Measurements from ENCODE around the gene MORC2. TPM values are rescaled to one million over a fixed set of nuclear protein-coding genes. Genes with fewer than 3 reads are reported as not detected.

Gene MORC2
- polyA plus RNA-seq, 3 donors: 34.7 to 37.7 (median 36.8) TPM

DNA sequence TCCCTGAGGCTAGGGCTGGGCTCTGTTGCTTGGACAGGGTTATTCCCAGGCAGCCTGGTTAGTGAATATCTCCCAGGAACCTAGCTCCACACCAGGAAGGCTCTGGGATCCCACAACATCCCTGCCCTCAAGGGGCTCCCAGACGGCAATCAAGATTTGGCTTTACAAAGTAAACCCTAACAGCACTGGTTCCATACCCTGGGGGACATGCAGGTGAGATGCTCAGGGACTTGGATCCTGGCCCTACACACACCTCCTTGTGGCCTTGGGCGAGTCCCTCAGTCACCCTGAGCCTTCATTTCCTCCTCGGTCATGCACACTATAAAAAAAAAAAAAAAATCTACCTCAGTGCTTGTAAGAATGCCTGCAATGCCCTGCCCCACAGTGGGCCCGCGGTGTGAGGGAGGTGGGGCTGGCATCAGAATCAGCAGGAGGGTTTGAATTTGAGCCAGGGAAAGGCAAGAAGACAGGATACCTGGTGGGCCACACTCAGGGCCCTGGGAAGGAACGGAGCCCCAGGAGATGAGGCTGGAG lies 86.3 kb downstream of the MORC2 start:
- DNase-seq (ENCODE audit: extremely low read depth in 1 of 11, low read depth in 9 of 11, low spot score in 4 of 11): no peak

DNA sequence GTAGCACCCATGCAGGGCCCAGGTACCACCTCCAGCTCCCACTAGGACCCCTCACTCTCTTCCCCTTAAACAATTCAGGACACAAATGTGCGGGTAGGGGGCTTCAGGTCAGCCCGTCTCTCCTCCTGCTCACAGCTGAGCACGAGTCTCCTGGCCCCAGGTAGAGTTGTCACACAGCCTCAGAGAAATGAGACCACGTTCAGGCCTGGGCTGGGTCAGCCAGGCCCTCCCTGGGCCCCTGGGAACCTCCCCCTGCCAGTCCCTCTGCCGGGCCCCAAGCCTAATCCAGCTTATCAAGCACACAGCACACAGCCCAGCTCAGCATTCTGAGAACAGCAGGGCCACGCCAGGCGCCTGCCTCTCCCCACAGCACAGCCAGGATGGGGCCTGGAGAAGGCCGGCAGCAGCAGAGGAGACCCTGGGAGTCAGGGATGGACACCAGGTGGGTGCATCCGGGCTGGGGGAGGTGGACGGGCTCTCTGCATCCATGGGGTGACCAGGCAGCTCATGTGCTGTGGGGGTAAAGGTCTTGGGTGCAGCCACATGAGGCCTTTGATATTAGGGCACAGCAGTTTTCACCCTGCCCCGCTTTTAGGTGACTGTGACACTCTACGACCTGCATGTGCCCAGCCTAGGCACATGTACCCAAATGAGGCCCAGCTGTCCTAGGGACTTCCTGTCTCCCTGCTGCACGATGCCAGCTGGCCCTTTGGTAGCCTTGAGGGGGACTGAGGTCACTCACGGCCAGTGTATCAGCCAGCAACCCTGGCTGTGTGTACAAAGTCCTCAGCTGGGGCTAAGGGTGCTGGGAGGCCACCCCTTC lies 87.0 kb downstream of the MORC2 start:
- DNase-seq (ENCODE audit: extremely low read depth in 1 of 11, low read depth in 9 of 11, low spot score in 4 of 11): no peak

DNA sequence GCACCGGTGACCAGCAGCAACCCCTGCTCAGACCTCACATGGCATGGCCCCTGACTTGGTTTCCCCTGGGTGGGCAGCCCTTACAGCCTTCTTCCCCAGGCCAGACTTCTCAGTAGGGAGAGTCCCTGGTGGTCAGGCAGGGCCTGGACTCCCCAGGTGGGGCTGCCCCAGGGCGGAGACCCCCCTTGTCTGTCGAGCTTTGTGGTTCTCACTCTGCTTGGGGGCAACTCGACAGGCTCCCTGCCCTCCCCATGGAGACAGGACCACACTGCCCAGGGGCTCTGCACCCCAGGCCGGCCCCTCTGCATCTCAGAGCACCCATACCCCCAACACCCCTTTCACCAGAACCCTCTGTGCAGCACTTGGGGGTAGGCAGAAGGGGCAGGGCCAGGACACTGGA lies 87.7 kb downstream of the MORC2 start:
- DNase-seq (ENCODE audit: extremely low read depth in 1 of 11, low read depth in 9 of 11, low spot score in 4 of 11): no peak

DNA sequence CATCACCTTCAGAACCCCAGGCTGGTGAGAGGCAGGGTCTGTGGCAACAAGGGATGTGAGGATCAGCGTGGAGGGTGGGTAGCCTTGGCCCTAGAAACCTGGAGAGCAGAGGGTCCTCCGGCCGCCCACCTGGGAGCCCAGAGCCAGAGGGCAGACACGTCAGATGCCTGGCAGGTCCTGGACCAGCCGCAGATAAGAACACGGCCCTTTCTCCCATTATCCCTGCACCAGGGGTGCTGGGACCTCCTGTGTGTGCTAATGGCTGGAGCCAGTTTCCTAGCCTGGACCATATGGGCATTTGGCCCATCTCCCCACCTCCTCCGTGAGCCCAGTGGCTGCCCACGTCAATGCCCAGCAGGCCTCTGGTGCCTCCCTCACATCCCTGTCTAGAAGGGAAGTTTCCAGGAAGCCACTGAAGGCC lies 88.4 kb downstream of the MORC2 start:
- DNase-seq (ENCODE audit: extremely low read depth in 1 of 11, low read depth in 9 of 11, low spot score in 4 of 11): no peak

DNA sequence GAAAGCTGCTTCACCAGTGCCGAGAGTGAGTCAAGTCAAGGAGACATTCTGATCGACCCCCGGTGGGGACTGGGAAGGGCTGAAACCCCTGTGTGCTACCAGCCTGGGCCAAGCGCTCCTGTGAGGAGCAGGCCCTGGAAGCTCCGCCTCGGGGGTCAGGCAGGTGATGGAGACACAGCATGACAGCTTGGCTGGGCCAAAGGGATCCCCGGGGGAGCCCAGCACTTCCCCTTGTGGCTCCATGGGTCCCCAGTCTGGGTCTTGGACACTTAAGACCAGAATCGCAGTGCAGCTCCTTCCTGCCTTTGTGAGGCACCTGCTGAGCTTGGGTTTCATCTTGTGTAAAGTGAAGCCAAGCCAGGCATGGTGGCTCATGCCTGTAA lies 89.2 kb downstream of the MORC2 start:
- DNase-seq (ENCODE audit: extremely low read depth in 1 of 11, low read depth in 9 of 11, low spot score in 4 of 11): no peak

DNA sequence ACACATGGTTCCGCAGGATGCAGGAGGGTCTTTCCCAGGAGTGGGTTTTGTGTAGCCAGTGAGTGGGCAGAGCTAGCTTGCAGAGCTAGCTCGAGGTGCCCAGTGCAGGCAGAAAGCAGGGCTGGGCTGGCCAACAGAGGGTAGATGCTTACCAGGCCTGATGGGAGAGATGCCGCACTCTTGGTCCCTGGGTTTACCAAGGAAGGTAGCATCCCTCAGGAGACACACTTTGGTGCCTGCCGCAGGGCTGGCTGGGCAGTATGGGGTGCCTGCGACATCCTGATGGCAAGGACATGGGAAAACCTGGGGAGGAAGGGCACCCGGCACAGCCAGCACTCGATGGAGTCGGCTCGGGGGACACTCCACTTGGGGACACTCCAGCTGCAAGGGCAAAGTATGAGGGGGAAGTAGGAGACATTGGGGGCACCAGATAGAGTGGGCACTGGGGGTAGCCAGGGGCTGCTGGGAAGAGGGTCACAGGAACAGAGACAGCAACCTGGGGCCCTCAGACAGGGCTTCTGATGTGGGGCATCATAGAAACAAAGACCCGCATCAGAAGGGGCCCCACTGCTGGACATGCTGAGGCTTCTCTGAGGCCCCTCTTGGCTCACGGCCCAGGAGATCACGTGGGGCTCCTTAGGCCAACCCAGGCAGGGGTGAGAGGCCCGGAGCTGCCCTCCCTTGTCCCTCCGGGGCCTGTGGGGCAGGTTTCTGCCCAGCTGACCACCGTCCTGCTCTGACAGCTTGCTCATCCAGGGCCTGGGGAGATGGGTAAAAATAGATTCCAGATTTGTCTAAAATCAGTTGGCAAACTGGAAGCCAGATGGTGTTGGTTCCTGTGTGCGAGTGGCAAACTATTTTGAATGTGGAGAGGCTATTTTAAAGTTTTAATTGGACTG lies 89.8 kb downstream of the MORC2 start:
- no peak for DNase-seq (ENCODE audit: extremely low read depth in 1 of 11, low read depth in 9 of 11, low spot score in 4 of 11)

DNA sequence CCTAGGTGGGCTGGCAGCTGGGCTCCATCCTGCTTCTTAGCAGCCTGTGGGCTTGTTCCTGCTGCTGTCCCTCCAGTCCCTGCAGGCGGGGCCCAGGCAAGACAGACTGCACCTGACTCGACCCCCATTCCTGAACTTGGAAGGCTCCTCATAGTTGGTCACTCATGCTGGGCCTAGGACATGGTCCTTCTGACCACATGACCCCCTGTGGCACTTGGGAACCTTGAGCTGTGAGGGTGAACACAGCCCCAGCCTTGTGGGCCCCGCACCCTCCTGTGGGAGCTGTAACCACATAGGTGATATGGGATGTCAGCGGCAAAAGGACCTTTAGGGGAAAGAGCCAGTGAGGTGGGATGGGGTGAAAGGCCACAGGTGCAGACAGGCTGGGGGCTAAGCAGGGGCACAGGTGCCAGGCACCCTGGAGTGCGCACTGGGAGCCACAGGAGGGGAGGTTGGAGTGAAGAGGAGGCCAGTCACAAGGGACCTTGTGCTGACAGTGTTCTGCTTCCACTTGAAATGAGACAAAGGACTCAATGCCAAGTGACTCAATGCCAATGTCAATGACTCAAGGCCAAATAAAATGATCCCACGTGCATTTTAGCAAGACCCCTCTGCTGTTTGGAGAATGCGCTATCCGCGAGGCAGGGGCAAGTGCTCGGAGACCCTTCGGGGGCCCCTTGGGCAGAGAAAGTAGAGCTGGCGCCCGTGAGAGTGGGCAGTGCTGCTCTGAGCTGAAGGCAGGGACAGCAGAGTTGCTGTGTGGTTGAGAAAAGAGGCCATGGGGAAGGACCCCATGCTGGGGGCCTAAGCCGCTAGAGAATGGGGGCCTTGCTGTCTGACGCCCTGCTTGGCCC lies 90.7 kb downstream of the MORC2 start:
- DNase-seq (ENCODE audit: extremely low read depth in 1 of 11, low read depth in 9 of 11, low spot score in 4 of 11): no peak

DNA sequence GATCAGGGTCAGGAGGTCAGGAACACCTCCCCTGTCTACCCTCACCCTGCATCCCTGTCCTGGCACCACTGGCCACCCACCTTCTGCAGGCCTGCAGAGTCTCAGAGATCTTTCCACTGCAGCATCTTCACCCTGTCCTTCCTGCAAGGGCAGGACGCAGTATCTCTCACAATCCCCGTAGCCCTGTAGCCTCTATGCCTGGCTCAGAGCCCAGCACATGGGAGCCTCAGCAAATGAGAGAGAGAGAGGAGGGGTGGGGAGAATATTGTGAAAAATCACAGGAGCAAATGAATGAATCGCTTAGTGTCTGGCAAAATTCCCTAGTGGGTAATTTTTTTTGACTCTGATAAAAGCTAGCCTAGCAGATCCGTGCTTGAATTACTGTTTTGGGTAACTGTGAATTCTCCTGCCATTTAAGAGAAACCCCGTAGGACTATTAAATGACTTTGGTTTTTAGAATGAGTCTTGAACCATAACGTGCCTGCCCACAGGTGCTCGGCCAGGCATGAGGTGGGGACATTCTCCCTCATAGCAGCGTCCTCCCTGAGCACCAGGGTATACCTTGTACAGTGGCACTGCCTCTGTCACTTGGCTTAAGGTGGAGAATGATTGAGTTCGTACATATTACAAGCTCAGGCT lies 91.5 kb downstream of the MORC2 start:
- peak in 1 of 11 donors; percentile 23 for DNase-seq (ENCODE audit: extremely low read depth in 1 of 11, low read depth in 9 of 11, low spot score in 4 of 11)

DNA sequence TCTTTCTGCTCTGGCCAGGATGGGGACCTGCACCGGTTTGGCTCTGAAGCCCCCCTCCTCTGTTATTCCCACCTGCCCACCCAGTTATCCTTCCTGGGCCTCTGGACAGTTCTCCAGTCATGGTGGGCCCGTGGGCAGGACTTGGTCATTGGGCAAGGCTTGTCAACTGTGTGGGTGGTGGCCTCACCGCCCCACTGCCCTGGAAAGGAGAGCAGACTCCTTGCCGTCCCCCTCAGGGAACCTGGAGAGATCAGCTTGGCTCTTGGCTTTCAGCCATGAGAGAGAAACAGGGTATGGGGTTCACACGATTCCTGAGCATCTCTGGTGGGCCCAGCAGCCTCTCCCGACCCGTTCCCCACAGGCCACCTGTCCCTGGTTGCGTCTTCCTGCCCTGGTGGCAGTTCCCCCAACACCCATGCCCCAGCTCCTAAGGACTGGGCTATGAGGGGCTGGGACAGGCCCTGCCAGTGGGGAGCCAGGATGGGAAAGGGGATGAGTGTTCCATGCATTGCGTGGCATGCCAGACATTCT lies 92.3 kb downstream of the MORC2 start:
- DNase-seq (ENCODE audit: extremely low read depth in 1 of 11, low read depth in 9 of 11, low spot score in 4 of 11): no peak

DNA sequence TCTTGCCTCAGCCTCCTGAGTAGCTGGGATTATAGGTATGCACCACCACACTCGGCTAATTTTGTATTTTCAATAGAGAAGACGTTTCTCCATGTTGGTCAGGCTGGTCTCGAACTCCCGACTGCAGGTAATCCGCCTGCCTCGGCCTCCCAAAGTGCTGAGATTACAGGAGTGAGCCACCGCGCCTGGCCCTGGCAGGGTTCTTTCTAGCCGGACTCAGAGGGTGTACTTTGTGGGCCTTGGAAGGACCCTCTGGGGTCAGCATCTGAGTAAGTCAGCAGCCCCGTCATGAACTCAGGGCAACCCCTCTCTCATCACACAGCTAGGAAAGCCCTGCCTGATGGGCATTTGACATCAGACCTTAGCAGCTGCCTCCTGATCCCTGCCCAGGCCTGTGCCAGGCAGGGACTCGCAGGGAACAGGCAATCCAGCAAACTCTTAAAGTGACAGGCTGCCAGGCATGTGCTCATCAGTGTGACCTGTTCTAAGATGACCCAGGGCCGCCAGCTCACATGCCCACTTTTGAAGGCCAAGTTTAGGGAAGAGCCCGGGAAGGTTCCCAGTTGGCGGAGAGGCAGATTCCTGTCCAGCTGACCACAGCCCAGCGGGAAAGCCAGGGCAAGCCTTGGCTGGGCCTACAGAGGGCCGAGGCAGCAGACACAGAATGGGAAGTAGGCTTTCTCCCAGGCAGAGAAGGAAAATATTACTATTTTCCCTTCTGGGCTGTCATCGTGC lies 92.9 kb downstream of the MORC2 start:
- DNase-seq (ENCODE audit: extremely low read depth in 1 of 11, low read depth in 9 of 11, low spot score in 4 of 11): no peak

Other genes with a start within 250 kb of the MORC2 start
- 100 to 1,000 TPM; 207 to 231 (median 211) TPM for gene TUG1, start 491 bp upstream of the MORC2 start, polyA plus RNA-seq (ENCODE audit: insufficient read length in 3 of 3)
- gene SMTN, start 112.5 kb upstream of the MORC2 start, polyA plus RNA-seq (ENCODE audit: insufficient read length in 3 of 3): 10 to 100 TPM; 31.1 to 53.1 (median 49.2) TPM
- gene SELENOM, start 138.8 kb upstream of the MORC2 start, polyA plus RNA-seq (ENCODE audit: insufficient read length in 3 of 3): 10 to 100 TPM in 2 of 3 donors, 1 to 10 TPM in 1; 5.6 to 14.7 (median 11.0) TPM
- gene INPP5J, start 154.2 kb upstream of the MORC2 start, polyA plus RNA-seq (ENCODE audit: insufficient read length in 3 of 3): 1 to 10 TPM; 3.6 to 5.4 (median 4.1) TPM
- gene PLA2G3, start 171.7 kb upstream of the MORC2 start, polyA plus RNA-seq (ENCODE audit: insufficient read length in 3 of 3): under 1 TPM; 0.06 to 0.22 (median 0.11) TPM
- gene RNF185, start 191.4 kb upstream of the MORC2 start, polyA plus RNA-seq (ENCODE audit: insufficient read length in 3 of 3): 10 to 100 TPM; 50.7 to 51.5 (median 50.7) TPM
- gene LIMK2, start 243.5 kb upstream of the MORC2 start, polyA plus RNA-seq (ENCODE audit: insufficient read length in 3 of 3): 10 to 100 TPM; 50.5 to 63.0 (median 54.6) TPM

Measured in renal cortex interstitium (tissue), 11 donors.